GM23338 (cell line): ENCODE measurements around the gene RPP40. TPM values are rescaled to one million over a fixed set of nuclear protein-coding genes. Genes with fewer than 3 reads are reported as not detected.

Experiments used
- ATAC-seq: fragments of 200-7000 bp; cut with Tn5 transposase; 3 replicates; pipeline ENCODE4 v1.9.1; 2020
- DNase-seq: peaks from one replicate; pipeline ENCODE4 v3.0.0-alpha.2; 2015; ENCODE audit warnings: low spot score
- H2AFZ ChIP-seq: fragments of 200-600 bp; sonication (generic); 2 replicates; pipeline ENCODE4 v1.8.0; 2016; ENCODE audit warnings: antibody characterized with exemption, mild to moderate bottlenecking, moderate library complexity
- H3F3A ChIP-seq: fragments of 200-600 bp; sonication (generic); replicated peaks from 2 replicates; pipeline ENCODE4 v1.8.0; 2017; ENCODE audit warnings: antibody characterized with exemption, mixed run types, low read depth
- H3K27ac ChIP-seq: fragments of 200-600 bp; sonication (generic); 2 replicates; pipeline ENCODE4 v1.6.1; 2016; ENCODE audit warnings: low read depth
- H3K27me3 ChIP-seq: fragments of 200-600 bp; sonication (generic); 2 replicates; pipeline ENCODE4 v1.8.0; 2016; ENCODE audit warnings: mild to moderate bottlenecking, mixed run types, moderate library complexity; ENCODE audit not compliant: insufficient read depth
- H3K36me3 ChIP-seq: fragments of 200-600 bp; sonication (generic); 2 replicates; pipeline ENCODE4 v1.8.0; 2016; ENCODE audit warnings: mild to moderate bottlenecking; ENCODE audit not compliant: insufficient read depth
- H3K4me1 ChIP-seq: fragments of 200-600 bp; sonication (generic); 2 replicates; pipeline ENCODE4 v1.8.0; 2016; ENCODE audit warnings: mild to moderate bottlenecking, moderate library complexity; ENCODE audit not compliant: insufficient read depth
- H3K4me2 ChIP-seq: fragments of 200-600 bp; sonication (generic); 2 replicates; pipeline ENCODE4 v1.7.1; 2017; ENCODE audit warnings: mixed run types
- H3K4me3 ChIP-seq: fragments of 200-600 bp; sonication (generic); 2 replicates; pipeline ENCODE4 v1.6.1; 2016; ENCODE audit warnings: mixed run types
- H3K79me2 ChIP-seq: fragments of 200-600 bp; sonication (generic); replicated peaks from 2 replicates; pipeline ENCODE4 v1.8.0; 2017; ENCODE audit warnings: mild to moderate bottlenecking; ENCODE audit not compliant: insufficient read depth
- H3K9me2 ChIP-seq: fragments of 200-600 bp; sonication (generic); 2 replicates; pipeline ENCODE4 v1.8.0; 2017; ENCODE audit not compliant: insufficient read depth
- H4K20me1 ChIP-seq: fragments of 200-600 bp; sonication (generic); replicated peaks from 2 replicates; pipeline ENCODE4 v1.8.0; 2017; ENCODE audit warnings: mild to moderate bottlenecking; ENCODE audit not compliant: insufficient read depth
- H3K27ac Mint-ChIP-seq: 2 replicates; pipeline ENCODE4 v1.8.0; 2020; ENCODE audit warnings: inconsistent platforms, mild to moderate bottlenecking, moderate library complexity, mixed read lengths
- H3K27me3 Mint-ChIP-seq: 3 replicates; pipeline ENCODE4 v1.8.0; 2022; ENCODE audit warnings: low read depth, mild to moderate bottlenecking, moderate library complexity, mixed read lengths, inconsistent platforms; ENCODE audit not compliant: insufficient read depth, poor library complexity
- H3K36me3 Mint-ChIP-seq: 3 replicates; pipeline ENCODE4 v1.8.0; 2021; ENCODE audit warnings: low read depth, mild to moderate bottlenecking, inconsistent platforms, moderate library complexity, mixed read lengths
- H3K4me1 Mint-ChIP-seq: 3 replicates; pipeline ENCODE4 v1.8.0; 2020; ENCODE audit warnings: mild to moderate bottlenecking, inconsistent platforms, mixed read lengths
- H3K4me3 Mint-ChIP-seq: 3 replicates; pipeline ENCODE4 v1.8.0; 2021; ENCODE audit warnings: moderate library complexity, mild to moderate bottlenecking, inconsistent platforms, mixed read lengths
- H3K9me3 Mint-ChIP-seq: 3 replicates; pipeline ENCODE4 v1.8.0; 2020; ENCODE audit warnings: moderate library complexity, mild to moderate bottlenecking, inconsistent platforms, mixed read lengths
- CTCF ChIP-seq, 2 experiments: fragments of 200-600 bp in 1 of 2; sonication (generic) in 1 of 2; conservative IDR thresholded peaks; 2 replicates each; pipeline versions ENCODE4 v1.5.1 to v1.6.1; 2016 to 2017; ENCODE audit warnings: antibody characterized with exemption in 2 of 2, low read depth in 2 of 2, mild to moderate bottlenecking in 2 of 2, moderate library complexity in 1 of 2
- JUNB ChIP-seq: IDR thresholded peaks from one replicate; pipeline ENCODE4 v1.6.1; 2016; ENCODE audit warnings: antibody characterized with exemption; ENCODE audit not compliant: unreplicated experiment
- STAT1 ChIP-seq: IDR thresholded peaks from one replicate; pipeline ENCODE4 v1.6.1; 2016; ENCODE audit warnings: antibody characterized with exemption; ENCODE audit not compliant: unreplicated experiment
- ZNF462 ChIP-seq: fragments of 250-450 bp; sonication (Bioruptor Pico); IDR thresholded peaks from 2 replicates; pipeline ENCODE4 v1.5.0; 2020; ENCODE audit warnings: mild to moderate bottlenecking, moderate library complexity
- polyA plus RNA-seq: library from polyadenylated mRNA; unstranded; fragments of >200 nt; fragmentation: Nextera tagmentation; extraction: Ambion mirVana; gene quantifications from 2 replicates; pipeline ENCODE4 v1.2.1, GENCODE V29; 2016
- total RNA-seq: library from RNA; depleted of rRNA; stranded (reverse); fragments of >200 nt; shearing (Covaris generic); gene quantifications from 2 replicates; pipeline ENCODE4 v1.2.3, GENCODE V29; 2014

RPP40 gene
- total and polyA plus RNA-seq, 2 experiments from 2014 or later = 39.3 to 40.4 TPM

- H3K27ac Mint-ChIP-seq = 0 out of 2 replicates have a peak overlapping the region, but pooled peaks have one; percentile 70
- no peak for ATAC-seq
- H3K9me2 ChIP-seq = no peaks in the 10 kb centered on the region
- H3K36me3 ChIP-seq = peaks cover 3% of the 10 kb centered on the region; the same call in 1 of the 2 replicates
- H3K36me3 Mint-ChIP-seq = peaks cover 65% of the 10 kb centered on the region
- TF ChIP-seq STAT1 = no peak
- no peak for TF ChIP-seq JUNB
- H3K4me3 Mint-ChIP-seq = no peak overlapping the region
- H3K27me3 ChIP-seq = no peaks in the 10 kb centered on the region
- H3K4me3 ChIP-seq = no peak overlapping the region
- H3K4me1 ChIP-seq = peaks cover 23% of the 10 kb centered on the region; the same call in 1 of the 2 replicates
- H3K79me2 ChIP-seq = peaks cover 8% of the 10 kb centered on the region; the same call in 1 of the 2 replicates
- peaks cover 3% of the 10 kb centered on the region; the same call in 1 of the 2 replicates for H4K20me1 ChIP-seq
- peaks cover 41% of the 10 kb centered on the region for H3K4me1 Mint-ChIP-seq
- no peak overlapping the region for H2AFZ ChIP-seq
- H3K4me2 ChIP-seq = no peak overlapping the region
- DNase-seq = no peak
- H3K27me3 Mint-ChIP-seq = peaks cover 21% of the 10 kb centered on the region
- H3K9me3 Mint-ChIP-seq = no peaks in the 10 kb centered on the region
- H3K27ac ChIP-seq = peak overlapping the region; percentile 45; the same call in 1 of the 2 replicates
- H3F3A ChIP-seq = no peaks in the 10 kb centered on the region
These were observed 52.9 kb downstream of the RPP40 start for GRCh38 chr6:4950836-4951533.

GRCh38 chr6:4950076-4950475, 53.8 kb downstream of the RPP40 start:
- Histone ChIP-seq H3F3A (no peaks in the 10 kb centered on the region), H3K36me3 (peaks cover 4% of the 10 kb centered on the region; the same call in 1 of the 2 replicates), H3K79me2 (peaks cover 8% of the 10 kb centered on the region; the same call in 1 of the 2 replicates), H3K9me2 (no peaks in the 10 kb centered on the region), H2AFZ (no peak overlapping the region), H4K20me1 (peaks cover 3% of the 10 kb centered on the region; the same call in 1 of the 2 replicates), H3K4me2 (no peak overlapping the region), H3K4me1 (peaks cover 23% of the 10 kb centered on the region; the same call in 1 of the 2 replicates), H3K4me3 (no peak overlapping the region), H3K27ac (0 out of 2 replicates have a peak overlapping the region, but pooled peaks have one; percentile 50), H3K27me3 (no peaks in the 10 kb centered on the region)
- H3K27ac Mint-ChIP-seq = peak overlapping the region; percentile 60; the same call in 1 of the 2 replicates
- no peaks in the 10 kb centered on the region for H3K9me3 Mint-ChIP-seq
- H3K36me3 Mint-ChIP-seq = peaks cover 67% of the 10 kb centered on the region
- H3K4me3 Mint-ChIP-seq = no peak overlapping the region
- H3K27me3 Mint-ChIP-seq = peaks cover 27% of the 10 kb centered on the region
- DNase-seq = no peak
- peaks cover 41% of the 10 kb centered on the region for H3K4me1 Mint-ChIP-seq
- TF ChIP-seq ZNF462 (CRISPR knock-in tag) = no peak
- TF ChIP-seq CTCF (conservative IDR thresholded peaks at IDR 0.05; ENCODE audit: low read depth in 2 of 2) = 0 out of 4 replicates have a peak, but pooled peaks of 1 of the 2 experiments have one; percentile 2
- peak; percentile 24 for ATAC-seq
